ENCODE measurements around the gene MRM2. TPM values are rescaled to one million over a fixed set of nuclear protein-coding genes. Genes with fewer than 3 reads are reported as not detected.
A peak's percentile ranks its signal among the peaks of the same experiment; 100 is the strongest.

Gene MRM2
- polyA plus RNA-seq, 1 donor from 2014 or later: 67.8 TPM

DNA sequence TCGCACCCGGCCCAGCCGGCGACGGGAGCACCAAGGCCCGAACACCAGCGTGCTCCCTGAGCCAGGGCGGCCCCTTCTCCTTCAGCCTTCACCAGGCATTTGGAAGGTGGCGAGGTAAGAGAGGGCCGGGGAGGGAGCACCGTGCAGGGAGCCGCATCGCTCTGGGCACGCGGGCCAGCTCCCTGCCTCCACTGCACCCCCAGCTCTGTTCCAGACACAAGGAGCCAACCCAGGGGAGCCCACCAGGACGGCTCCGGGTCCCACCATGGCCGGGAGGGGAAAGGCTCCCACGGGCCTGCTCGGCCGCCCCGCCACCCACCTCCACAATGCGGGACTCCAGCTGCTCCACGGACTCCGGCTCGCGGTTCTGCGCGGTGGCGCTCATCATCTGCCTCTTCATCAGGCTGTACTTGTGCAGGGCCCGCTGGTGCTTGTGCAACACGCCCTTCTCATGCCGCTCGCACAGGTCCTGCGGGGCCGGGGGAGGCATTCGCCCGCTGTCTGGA lies 15.1 kb upstream of the MRM2 start:
- Mint-ChIP-seq H3K27ac (peak overlapping the region; percentile 68 to 86 (median 74)), H3K36me3 (peaks cover 4% of the 10 kb centered on the region), H3K4me1 (peaks cover 24 to 31% (median 30%) of the 10 kb centered on the region in 3 donors), H3K9me3 (peaks cover 0 to 1% (median 0%) of the 10 kb centered on the region in 3 donors), H3K4me3 (peak overlapping the region in 1 of 4 donors; percentile 29), H3K27me3 (no peaks in the 10 kb centered on the region)

DNA sequence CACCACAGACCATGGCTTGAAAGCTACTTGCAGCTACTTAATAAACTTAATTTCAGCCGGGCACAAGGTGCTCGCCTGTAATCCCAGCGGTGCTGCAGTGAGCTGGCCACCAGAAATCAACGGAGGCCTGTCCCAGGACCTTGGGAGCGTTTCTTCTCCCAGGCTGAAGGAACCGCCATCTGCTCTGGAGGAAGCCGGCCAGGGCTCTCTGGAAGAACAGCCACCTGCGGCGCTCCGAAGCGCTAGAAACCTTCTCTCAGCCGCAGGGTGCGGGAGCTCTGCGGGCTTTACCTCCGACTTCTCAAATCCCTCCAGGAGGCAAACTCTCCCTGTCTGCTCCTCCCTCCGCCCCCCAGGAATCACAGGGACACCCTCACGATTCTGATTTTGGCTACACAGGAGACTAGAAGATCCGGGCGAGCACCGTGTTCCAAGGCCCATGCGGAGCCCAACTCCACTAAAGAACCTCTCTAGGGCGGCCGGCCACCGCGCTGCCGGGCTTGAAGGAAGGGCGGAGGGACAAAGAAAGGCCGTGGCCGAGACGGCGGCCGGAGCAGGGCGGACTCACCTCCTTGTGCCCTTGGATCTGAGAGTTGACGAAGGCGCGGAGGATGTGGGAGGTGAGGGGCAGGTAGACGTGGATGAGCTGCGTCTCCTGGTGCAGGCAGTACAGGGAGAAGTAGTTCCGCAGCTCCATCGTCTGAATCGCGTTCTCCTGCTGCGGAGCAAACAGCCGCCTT lies 14.5 kb upstream of the MRM2 start:
- no peaks in the 10 kb centered on the region for H3K27me3 Mint-ChIP-seq
- peaks cover 4% of the 10 kb centered on the region for H3K36me3 Mint-ChIP-seq
- peak overlapping the region in 2 of 3 donors; percentile 16 to 39 for H3K27ac Mint-ChIP-seq
- peaks cover 19 to 25% (median 24%) of the 10 kb centered on the region in 3 donors for H3K4me1 Mint-ChIP-seq
- peak overlapping the region in 1 of 4 donors; percentile 54 for H3K4me3 Mint-ChIP-seq
- peaks cover 0 to 1% (median 0%) of the 10 kb centered on the region in 3 donors for H3K9me3 Mint-ChIP-seq

GRCh38 chr7:2255145-2256139 lies 13.4 kb upstream of the MRM2 start:
- H3K4me3 Mint-ChIP-seq: peak overlapping the region in 1 of 4 donors; percentile 38
- peak overlapping the region; percentile 31 to 57 (median 39) for H3K27ac Mint-ChIP-seq
- H3K9me3 Mint-ChIP-seq: peaks cover 0 to 1% (median 0%) of the 10 kb centered on the region in 3 donors
- H3K27me3 Mint-ChIP-seq: no peaks in the 10 kb centered on the region
- peaks cover 6% of the 10 kb centered on the region for H3K36me3 Mint-ChIP-seq
- H3K4me1 Mint-ChIP-seq: peaks cover 15 to 21% (median 18%) of the 10 kb centered on the region in 3 donors

- H3K36me3 Mint-ChIP-seq: peaks cover 6% of the 10 kb centered on the region
- no peak overlapping the region for H3K4me3 Mint-ChIP-seq
- peaks cover 8 to 17% (median 13%) of the 10 kb centered on the region in 3 donors for H3K4me1 Mint-ChIP-seq
- H3K9me3 Mint-ChIP-seq: no peaks in the 10 kb centered on the region
- H3K27me3 Mint-ChIP-seq: no peaks in the 10 kb centered on the region
- H3K27ac Mint-ChIP-seq: no peak overlapping the region
Observed at GRCh38 chr7:2254429-2255144, 12.6 kb upstream of the MRM2 start.

GRCh38 chr7:2253525-2254244 lies 11.7 kb upstream of the MRM2 start:
- Mint-ChIP-seq H3K27ac (no peak overlapping the region), H3K9me3 (no peaks in the 10 kb centered on the region), H3K4me1 (peaks cover 8 to 14% (median 12%) of the 10 kb centered on the region in 3 donors), H3K4me3 (no peak overlapping the region), H3K36me3 (peaks cover 6% of the 10 kb centered on the region), H3K27me3 (no peaks in the 10 kb centered on the region)

- H3K27ac Mint-ChIP-seq: peak overlapping the region in 1 of 3 donors; percentile 32
- H3K4me3 Mint-ChIP-seq: peak overlapping the region in 1 of 4 donors; percentile 28
- peaks cover 6% of the 10 kb centered on the region for H3K36me3 Mint-ChIP-seq
- H3K27me3 Mint-ChIP-seq: no peaks in the 10 kb centered on the region
- H3K4me1 Mint-ChIP-seq: peaks cover 8 to 17% (median 13%) of the 10 kb centered on the region in 3 donors
- no peaks in the 10 kb centered on the region for H3K9me3 Mint-ChIP-seq
Observed at GRCh38 chr7:2253021-2253420, 11.0 kb upstream of the MRM2 start.

DNA sequence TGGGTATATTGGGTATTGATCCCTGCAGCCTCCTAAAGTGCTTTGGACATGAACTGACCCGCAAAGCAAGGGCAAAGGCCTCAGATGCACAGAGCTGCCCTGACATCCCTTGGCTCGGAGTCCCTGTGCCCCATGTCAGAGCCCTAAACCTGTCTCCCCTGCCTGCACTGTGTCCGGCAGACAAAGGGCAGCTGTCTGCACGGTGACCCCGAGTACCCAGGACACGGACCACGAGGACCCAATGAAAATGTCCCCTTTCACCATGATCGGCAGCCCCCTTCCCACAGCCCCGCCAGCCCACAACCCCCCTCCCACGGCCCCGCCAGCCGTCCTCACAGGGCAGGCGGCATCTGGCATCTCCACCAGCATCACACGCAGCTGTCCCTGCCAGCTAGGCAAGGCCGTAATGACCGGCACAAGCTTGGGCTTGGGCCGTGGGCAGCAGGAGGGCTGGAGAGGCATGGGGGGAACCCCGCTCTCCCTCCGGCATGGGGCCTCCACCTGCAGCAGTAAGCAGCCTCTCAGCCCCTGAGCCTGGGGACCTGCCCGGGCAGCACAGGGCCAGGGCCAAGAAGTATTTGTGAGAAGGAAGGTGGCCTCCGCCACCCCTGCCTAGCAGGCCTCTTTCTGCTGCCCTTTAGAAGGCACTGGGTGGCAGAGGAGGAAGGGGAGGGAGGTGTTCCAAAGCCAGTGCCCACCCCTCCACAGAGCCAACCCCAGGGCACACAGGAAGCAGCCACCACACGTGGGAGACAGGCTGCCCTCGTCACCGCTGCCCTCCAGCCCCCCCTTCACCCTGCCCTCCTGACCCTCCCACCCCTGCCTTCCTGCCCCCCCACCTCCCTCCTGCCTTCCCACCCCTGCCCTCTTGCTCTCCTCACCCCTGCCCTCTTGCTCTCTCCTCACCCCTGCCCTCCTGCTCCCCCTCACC lies 10.1 kb upstream of the MRM2 start:
- no peak overlapping the region for H3K4me3 Mint-ChIP-seq
- H3K9me3 Mint-ChIP-seq: no peaks in the 10 kb centered on the region
- peak overlapping the region in 1 of 3 donors; percentile 71 for H3K27ac Mint-ChIP-seq
- no peaks in the 10 kb centered on the region for H3K27me3 Mint-ChIP-seq
- H3K36me3 Mint-ChIP-seq: peaks cover 6% of the 10 kb centered on the region
- peaks cover 8 to 19% (median 13%) of the 10 kb centered on the region in 3 donors for H3K4me1 Mint-ChIP-seq

DNA sequence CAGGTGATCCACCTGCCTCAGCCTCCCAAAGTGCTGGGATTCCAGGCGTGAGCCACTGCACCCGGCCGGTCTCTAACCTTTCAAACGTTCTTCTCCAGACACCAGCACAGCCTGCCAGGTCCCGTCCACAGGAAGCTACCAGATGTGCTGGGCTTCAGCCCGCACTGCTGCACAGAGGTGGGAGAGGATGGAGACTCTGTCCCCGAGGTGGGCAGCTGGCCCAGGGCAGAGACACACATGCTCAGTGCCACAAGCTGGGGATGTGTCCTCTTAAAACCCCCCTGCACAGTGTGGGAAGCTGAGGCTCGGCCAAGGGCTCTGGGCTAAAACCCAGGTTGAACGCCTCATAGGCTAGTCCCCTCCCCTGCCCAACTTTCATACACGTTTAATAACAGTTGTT lies 9.4 kb upstream of the MRM2 start:
- Mint-ChIP-seq H3K4me3 (peak overlapping the region in 1 of 4 donors; percentile 28), H3K9me3 (no peaks in the 10 kb centered on the region), H3K36me3 (peaks cover 6% of the 10 kb centered on the region), H3K27me3 (no peaks in the 10 kb centered on the region), H3K4me1 (peaks cover 8 to 19% (median 13%) of the 10 kb centered on the region in 3 donors), H3K27ac (no peak overlapping the region)

GRCh38 chr7:2249744-2250323 lies 7.8 kb upstream of the MRM2 start:
- Mint-ChIP-seq H3K36me3 (peaks cover 3% of the 10 kb centered on the region), H3K27me3 (no peaks in the 10 kb centered on the region), H3K27ac (peak overlapping the region in 1 of 3 donors; percentile 92), H3K4me1 (peaks cover 8 to 19% (median 10%) of the 10 kb centered on the region in 3 donors), H3K4me3 (peak overlapping the region in 2 of 4 donors; percentile 17 to 38), H3K9me3 (no peaks in the 10 kb centered on the region)

GRCh38 chr7:2248984-2249694 lies 7.1 kb upstream of the MRM2 start:
- Mint-ChIP-seq H3K36me3 (peaks cover 3% of the 10 kb centered on the region), H3K4me3 (peak overlapping the region in 2 of 4 donors; percentile 35 to 76), H3K4me1 (peaks cover 8 to 19% (median 10%) of the 10 kb centered on the region in 3 donors), H3K27ac (peak overlapping the region; percentile 26 to 92 (median 63)), H3K9me3 (no peaks in the 10 kb centered on the region), H3K27me3 (no peaks in the 10 kb centered on the region)

DNA sequence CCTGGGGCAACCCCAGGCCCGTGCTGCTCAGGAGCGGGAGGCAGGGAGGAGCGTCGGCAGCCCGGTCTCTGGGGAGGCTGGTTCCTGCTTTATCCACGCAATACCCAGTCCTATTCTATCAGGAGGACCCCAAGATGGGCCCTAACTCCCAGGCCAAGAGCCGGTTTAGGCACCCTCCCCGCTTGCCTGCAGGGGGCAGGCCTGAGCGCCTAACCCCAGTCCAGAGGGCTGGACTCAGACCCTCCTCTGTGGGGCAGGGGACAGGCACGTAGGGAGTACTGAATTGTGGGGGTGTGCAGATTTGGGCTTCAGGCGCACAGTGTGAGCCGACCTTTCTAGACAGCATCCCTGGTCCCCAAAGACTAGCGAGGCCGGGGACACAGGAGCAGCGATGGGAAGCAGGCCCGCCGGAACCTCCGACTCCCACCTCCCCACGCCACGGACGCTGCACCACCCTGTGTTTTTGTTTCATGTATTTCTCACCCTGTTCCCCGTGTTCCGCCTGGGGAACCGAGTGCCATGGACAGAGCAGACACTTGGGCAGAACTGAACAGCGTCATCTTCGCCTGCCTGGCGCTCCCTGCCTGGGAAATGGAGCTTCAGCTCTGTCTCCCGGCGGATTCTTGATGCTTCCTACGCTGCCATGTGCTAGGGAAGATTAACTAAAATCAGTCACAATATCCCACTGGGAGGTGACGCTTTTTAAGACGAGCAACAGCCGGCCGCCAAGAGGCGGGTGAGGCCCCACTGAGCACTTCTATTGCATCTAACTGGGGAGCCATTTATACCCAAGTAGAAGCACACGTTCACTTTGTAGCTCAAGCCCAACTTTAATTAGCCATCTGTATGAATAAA lies 5.4 kb upstream of the MRM2 start:
- Mint-ChIP-seq H3K4me1 (peaks cover 11 to 23% (median 14%) of the 10 kb centered on the region in 3 donors), H3K4me3 (peak overlapping the region in 1 of 4 donors; percentile 52), H3K9me3 (no peaks in the 10 kb centered on the region), H3K27me3 (no peaks in the 10 kb centered on the region), H3K36me3 (peaks cover 3% of the 10 kb centered on the region), H3K27ac (peak overlapping the region in 1 of 3 donors; percentile 55)
